NB4 (cell line): ENCODE results near the gene KDM4C.
A peak's percentile ranks its signal among the peaks of the same experiment; 100 is the strongest.

Experiments
- DNase-seq: peaks from one replicate; pipeline ENCODE4 v3.0.0; 2010; ENCODE audit warnings: low read depth
- H3K4me3 ChIP-seq: one replicate; pipeline ENCODE4 v1.5.1; 2011; ENCODE audit warnings: mild to moderate bottlenecking, low read depth, low read length, moderate library complexity
- MYC ChIP-seq: IDR thresholded peaks from 2 replicates; pipeline ENCODE4 v1.6.1; 2011; ENCODE audit warnings: low read depth, low read length
- POLR2A ChIP-seq: IDR thresholded peaks from 2 replicates; pipeline ENCODE4 v1.6.1; 2011; ENCODE audit warnings: mild to moderate bottlenecking; ENCODE audit not compliant: insufficient read length; ENCODE audit errors: extremely low read depth
- TF ChIP-seq, protein P1 (sequence below): IDR thresholded peaks from 2 replicates; pipeline ENCODE4 v1.6.1; 2011; ENCODE audit warnings: low read depth, low read length
- TF ChIP-seq, protein P2 (sequence below): IDR thresholded peaks from one replicate; pipeline ENCODE4 v1.5.1; 2012; ENCODE audit warnings: low read depth, low read length

KDM4C gene

DNA sequence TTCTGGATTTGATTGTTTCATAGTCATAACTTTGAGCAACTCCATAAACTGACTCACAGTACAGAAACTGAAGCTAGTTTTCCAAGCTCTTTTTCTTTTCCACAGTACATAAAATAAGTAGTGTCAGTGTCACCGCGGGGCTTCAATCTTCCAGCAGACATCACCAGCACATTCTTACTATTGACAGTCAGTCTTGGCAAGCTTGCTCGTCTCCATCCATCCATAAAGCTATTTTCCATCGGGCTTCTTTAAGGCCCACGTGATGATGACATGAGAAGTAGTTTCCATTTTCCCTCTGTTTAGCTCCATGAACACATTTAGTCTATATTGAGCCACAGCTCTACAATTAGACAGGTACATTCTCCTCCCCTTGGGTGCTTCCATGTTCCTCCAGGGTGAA is 443.4 kb downstream of the KDM4C start:
- H3K4me3 ChIP-seq = no peak overlapping the region
- TF ChIP-seq, protein P1, sequence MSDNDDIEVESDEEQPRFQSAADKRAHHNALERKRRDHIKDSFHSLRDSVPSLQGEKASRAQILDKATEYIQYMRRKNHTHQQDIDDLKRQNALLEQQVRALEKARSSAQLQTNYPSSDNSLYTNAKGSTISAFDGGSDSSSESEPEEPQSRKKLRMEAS = no peak
- TF ChIP-seq POLR2A = no peak
- no peak for TF ChIP-seq MYC
- TF ChIP-seq, protein P2, sequence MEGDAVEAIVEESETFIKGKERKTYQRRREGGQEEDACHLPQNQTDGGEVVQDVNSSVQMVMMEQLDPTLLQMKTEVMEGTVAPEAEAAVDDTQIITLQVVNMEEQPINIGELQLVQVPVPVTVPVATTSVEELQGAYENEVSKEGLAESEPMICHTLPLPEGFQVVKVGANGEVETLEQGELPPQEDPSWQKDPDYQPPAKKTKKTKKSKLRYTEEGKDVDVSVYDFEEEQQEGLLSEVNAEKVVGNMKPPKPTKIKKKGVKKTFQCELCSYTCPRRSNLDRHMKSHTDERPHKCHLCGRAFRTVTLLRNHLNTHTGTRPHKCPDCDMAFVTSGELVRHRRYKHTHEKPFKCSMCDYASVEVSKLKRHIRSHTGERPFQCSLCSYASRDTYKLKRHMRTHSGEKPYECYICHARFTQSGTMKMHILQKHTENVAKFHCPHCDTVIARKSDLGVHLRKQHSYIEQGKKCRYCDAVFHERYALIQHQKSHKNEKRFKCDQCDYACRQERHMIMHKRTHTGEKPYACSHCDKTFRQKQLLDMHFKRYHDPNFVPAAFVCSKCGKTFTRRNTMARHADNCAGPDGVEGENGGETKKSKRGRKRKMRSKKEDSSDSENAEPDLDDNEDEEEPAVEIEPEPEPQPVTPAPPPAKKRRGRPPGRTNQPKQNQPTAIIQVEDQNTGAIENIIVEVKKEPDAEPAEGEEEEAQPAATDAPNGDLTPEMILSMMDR = no peak
- no peak for DNase-seq

DNA sequence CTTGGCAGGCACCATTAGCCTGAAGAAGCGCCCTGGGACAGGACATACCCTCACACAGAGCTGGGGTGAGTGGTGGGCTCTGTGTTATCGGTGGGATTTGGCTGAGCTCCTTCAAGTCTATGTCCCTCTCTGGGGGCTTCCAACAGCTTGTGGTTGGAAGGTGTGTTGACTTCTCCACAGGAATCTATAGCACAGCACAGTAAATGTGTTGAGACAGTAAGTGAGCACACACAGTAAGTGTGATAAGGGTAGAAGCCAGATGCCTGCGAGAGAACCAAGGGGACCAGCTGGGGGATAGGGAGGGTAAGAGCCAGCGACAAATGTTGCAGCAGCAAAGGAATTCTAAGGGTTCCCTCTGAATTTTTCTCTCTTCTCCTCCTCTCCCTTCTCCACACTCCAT is 448.0 kb downstream of the KDM4C start:
- no peak overlapping the region for H3K4me3 ChIP-seq
- TF ChIP-seq POLR2A (no peak), MYC (no peak)
- TF ChIP-seq, protein P1 = no peak
- TF ChIP-seq, protein P2 = no peak
- no peak for DNase-seq

DNA sequence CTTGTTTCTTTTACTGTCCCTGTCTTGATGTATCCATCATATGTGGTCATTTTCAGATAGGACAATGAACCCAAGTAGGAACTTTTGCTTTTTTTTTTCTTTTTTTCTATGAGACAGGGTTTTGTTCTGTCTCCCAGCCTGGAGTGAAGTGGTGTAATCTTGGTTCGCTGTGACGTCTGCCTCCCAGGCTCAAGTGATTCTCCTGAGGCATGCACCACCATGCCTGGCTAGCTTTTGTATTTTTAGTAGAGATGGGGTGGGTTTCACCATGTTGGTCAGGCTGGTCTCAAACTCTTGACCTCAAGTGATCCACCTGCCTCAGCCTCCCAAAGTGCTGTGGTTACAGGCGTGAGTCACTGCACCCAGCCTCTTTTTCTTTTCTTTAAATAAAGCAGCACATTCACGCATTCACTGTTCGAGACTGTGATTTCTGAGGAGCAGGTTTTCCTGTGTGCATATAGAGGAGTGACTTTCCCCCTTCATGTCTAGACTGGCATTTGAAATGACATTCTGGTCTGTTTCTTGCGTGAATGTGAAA is 448.5 kb downstream of the KDM4C start:
- DNase-seq = no peak
- H3K4me3 ChIP-seq = no peak overlapping the region
- TF ChIP-seq POLR2A = no peak
- TF ChIP-seq, protein P1 = no peak
- TF ChIP-seq, protein P2 = no peak
- TF ChIP-seq MYC = no peak

DNA sequence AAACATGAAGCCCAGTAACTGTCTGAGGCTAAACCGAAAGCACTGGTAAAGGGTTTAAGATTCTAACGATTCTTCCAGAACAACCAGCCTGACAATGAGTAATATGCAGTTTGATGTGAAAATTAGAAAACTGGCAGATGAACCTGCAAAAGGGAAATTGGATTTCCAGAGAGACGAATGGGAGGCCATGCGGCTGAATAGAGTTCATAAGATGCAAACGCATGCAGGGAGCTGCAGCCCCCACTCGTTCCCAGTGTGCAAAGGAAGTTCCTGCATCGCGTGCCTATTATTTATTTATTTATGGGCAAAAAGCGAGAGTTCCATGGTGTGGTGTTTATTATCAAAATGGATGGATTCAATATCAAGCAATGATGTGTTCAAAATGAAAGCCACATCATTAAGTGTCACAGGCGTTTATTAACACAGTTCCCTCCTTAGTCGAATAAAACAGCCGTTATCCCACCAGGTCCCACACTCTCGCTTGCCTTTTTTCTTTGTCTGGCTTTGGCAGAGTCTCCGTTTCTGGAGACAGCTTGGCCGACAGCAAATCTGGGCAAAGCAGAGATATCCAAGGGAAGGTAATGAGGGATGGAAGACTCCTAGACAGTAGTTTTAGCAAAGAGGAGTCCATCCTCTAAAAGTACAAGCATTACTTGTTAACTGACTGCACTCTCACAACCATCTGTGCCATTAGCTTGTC is 451.4 kb downstream of the KDM4C start:
- TF ChIP-seq POLR2A (no peak), MYC (no peak)
- TF ChIP-seq, protein P1 = no peak
- TF ChIP-seq, protein P2 = no peak
- no peak overlapping the region for H3K4me3 ChIP-seq
- no peak for DNase-seq

DNA sequence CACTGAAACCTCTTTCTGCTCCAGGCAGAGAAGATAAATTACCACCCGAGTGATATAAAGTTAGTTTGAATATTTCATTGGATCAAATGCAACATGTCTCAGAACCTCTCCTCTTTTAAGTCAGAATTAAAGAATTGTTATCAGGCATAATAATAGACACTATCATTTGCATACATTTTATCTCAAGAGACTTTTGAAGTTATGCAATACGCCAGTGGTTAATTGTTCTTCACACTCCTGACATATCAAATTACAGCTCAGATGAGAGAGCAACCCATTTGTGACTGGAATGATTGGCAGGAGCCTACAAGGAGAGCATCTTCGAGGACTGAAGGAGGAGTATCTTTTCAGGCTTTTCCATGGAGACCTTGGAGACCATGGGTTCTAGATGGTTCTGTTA is 452.2 kb downstream of the KDM4C start:
- TF ChIP-seq MYC (no peak), POLR2A (no peak)
- TF ChIP-seq, protein P2 = no peak
- TF ChIP-seq, protein P1 = no peak
- peak; percentile 50 for DNase-seq
- no peak overlapping the region for H3K4me3 ChIP-seq
